HG03432 (cell line): ENCODE data around the gene CCDC80.
"Not testable (repeated sequence)": the region's sequence is repeated elsewhere in the genome, so short reads cannot be mapped to it uniquely, and the experiment has no call there.

Experiments
- ATAC-seq: cut with Tn5 transposase; IDR thresholded peaks from one replicate; pipeline ENCODE4 v1.9.1; 2021; ENCODE audit warnings: mild to moderate bottlenecking, moderate library complexity; ENCODE audit not compliant: unreplicated experiment

CCDC80 gene

GRCh38 chr3:112593258-112593657 is 47.7 kb downstream of the CCDC80 start:
- ATAC-seq: no peak

GRCh38 chr3:112587336-112587735 is 53.6 kb downstream of the CCDC80 start:
- ATAC-seq: no peak

- ATAC-seq: no peak
These were observed 55.2 kb downstream of the CCDC80 start for GRCh38 chr3:112585782-112586181.

DNA sequence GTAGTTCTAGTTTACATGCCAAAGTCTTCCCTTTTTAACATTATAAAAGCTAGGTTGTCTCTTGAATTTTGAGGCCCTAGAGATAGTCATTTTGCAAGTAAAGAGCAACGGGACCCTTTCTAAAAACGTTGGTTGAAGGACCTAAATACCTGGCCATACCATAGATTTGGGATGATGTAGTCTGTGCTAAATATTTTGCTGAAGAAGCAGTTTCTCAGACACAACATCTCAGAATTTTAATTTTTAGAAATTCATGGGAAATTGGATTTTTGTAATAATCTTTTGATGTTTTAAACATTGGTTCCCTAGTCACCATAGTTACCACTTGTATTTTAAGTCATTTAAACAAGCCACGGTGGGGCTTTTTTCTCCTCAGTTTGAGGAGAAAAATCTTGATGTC is 57.8 kb downstream of the CCDC80 start:
- no peak for ATAC-seq

DNA sequence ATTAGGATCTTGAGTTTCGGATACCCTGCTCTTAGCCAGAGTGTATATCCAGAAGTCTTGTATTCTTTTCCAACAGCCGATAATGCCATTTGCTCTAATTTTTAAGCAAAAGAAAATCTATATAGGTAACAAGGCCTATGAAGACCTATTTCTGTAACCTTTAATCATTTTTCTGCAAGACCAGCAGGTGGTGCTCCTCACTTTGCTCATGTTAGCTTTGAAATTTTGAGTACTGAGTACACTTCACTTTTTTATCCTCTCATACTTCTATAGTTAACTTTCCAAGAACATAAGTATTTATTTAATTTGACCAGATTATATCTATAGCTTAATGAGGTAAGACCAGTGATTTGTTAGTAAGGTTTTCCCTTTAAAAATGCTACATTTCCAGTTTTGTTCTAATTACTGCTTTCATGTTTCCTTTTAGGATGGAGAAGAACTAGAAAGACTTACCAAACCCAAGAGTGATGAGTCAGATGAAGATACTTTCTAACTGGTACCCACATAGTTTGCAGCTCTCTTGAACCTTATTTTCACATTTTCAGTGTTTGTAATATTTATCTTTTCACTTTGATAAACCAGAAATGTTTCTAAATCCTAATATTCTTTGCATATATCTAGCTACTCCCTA is 58.6 kb downstream of the CCDC80 start:
- ATAC-seq: peak; percentile 51

DNA sequence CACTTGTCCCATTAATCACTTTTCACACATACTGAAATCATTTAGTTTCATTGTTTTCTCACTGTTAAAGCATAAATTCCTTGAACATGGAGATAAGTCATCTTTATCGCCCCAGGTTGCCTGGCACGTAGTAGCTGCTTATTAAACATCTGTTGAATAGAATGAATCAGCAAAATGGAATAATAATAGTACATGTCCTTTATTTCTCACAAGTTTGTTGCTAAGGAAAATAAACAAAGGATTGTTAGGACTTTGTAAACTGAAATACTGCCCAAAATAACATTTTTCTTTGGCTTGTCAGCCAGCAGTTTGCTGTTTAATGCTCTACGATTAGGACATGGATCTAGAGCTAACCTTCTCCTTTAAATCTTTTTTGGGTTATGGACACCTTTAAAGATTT is 61.2 kb downstream of the CCDC80 start:
- no peak for ATAC-seq

DNA sequence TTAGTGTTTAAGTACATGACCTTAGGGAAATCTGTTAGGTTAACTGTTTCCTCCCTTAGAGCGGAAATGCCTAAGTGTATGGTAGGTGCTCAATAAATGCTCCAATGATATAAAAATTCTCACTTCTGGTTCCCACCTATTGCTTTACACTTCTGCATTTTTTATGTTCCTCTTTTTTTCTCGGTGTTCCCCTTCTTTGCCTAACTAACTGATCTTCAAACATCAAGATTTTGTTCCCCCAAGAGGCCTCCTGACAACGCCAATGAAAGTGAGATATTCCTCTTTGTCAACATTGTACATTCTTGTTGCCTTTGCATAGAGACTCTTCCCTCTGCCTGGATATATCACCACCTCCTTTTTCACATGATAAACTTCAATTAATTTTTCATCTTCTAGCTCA is 61.7 kb downstream of the CCDC80 start:
- ATAC-seq: no peak

GRCh38 chr3:112572701-112573100 is 68.2 kb downstream of the CCDC80 start:
- no peak for ATAC-seq

DNA sequence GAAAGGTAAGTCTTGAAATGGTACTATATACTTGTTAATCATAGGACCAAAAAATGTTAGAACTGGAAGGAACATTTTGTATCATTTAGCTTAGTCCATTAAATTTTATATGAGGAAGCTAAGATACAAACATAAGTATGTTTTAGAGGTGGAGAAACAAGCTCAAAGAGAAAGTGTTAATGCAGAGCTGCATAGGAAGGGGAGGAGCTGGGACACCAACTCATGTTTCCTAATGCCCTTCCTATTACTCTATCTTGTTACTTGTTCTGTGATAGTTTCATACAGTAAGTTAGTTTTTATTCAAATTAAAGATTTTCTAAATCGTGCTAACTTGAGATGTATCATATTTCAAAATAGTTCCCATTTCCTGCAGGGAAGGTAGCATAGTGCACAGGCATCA is 71.7 kb downstream of the CCDC80 start:
- ATAC-seq: no peak

GRCh38 chr3:112568642-112569041 is 72.3 kb downstream of the CCDC80 start:
- ATAC-seq: no peak

DNA sequence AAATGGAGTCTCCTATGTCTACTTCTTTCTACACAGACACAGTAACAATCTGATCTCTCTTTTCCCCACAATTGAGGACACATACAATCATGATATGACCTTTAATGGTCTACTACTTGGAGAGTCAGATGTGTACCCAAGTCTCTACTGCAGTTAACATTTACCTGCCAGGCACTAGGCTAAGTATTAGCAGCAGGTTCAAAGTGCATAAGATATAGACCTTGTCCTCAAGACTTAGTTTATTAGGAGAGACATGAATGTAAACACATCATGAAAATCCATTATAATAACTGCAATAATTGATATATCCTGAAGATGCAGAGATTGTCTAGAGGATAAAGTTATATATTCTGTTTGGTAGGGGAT is 76.0 kb downstream of the CCDC80 start:
- ATAC-seq: no peak

GRCh38 chr3:112564247-112564939 is 76.5 kb downstream of the CCDC80 start:
- not testable (repeated sequence) for ATAC-seq

GRCh38 chr3:112561734-112562529 is 79.0 kb downstream of the CCDC80 start, which contains the start of the genes ATG3 and SLC35A5:
Gene ATG3 (minus strand): TSS chr3:112561962. CDS start chr3:112561528, 434 bp downstream.
Gene SLC35A5 (plus strand): TSS chr3:112562045. CDS start chr3:112563404, 1,359 bp downstream.
- peak; percentile 86 for ATAC-seq

- ATAC-seq: peak; percentile 61
These were observed 79.5 kb downstream of the CCDC80 start for GRCh38 chr3:112561484-112561733.

DNA sequence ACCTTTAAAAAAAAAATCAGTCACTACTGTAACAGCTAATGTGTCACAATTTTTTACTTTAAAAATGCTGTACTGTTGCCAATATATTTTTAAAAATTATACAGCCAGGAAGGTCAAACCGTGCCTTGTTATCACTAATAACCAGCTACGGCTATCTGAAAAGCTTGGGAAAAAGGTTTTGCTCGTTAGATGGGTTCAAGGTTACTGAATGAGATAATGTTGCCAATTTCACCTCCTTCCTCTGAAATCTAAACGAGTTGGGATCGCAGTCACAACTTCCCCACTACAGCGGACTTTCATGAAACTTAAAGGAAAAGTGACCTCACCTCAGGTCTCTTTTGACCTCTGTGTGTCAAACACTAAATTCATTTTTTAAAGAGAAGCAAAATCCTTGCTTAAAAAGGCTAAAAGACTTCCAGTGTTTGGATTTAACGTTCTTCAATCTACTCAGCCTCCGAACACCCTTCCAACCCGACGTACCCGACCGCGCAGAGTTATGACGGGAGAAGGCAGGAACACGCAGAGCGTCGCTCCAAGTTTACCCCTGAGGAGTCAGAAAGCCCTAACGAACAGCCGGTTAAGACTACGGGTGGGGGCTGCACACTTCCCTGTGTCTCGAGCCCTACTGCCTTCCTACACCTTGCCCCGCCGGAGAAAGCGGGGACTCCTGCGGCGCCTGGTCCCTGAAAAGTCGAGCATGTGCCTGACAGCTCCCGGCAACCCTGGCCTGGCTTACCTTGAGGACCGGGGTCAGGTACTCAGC is 80.0 kb downstream of the CCDC80 start:
- ATAC-seq: peak; percentile 27

GRCh38 chr3:112560307-112560706 is 80.6 kb downstream of the CCDC80 start:
- no peak for ATAC-seq

- ATAC-seq: no peak
These were observed 83.0 kb downstream of the CCDC80 start for GRCh38 chr3:112557976-112558375.

GRCh38 chr3:112555535-112556170 is 85.3 kb downstream of the CCDC80 start:
- no peak for ATAC-seq

DNA sequence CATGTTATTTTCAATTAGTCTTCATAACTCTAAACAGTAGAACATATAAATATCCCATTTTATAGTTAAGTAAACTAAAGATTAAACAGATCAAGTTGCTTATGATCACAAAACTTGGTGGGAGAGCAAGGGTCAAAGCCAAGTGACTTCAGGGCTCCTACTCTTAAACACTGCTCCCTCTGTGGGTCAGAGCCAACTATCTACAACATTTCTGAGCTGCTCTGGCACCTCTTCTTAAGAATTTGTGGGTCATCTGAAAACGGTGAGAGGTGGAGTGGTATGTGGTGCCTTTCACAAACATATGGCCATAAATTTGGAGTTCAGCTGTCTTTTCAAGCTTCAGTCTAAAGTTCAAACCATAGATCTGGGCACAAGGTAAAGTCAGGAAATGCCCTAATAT is 90.1 kb downstream of the CCDC80 start:
- ATAC-seq: no peak
